ENCODE data around the gene FOXA3. TPM values are rescaled to one million over a fixed set of nuclear protein-coding genes. Genes with fewer than 3 reads are reported as not detected.
A peak's percentile ranks its signal among the peaks of the same experiment; 100 is the strongest.

The FOXA3 gene
- total RNA-seq, 4 donors from 2014 or later, result not detected

GRCh38 chr19:45876411-45877197, 12.5 kb downstream of the FOXA3 start:
- TF ChIP-seq POLR2AphosphoS5 (IDR thresholded peaks at IDR 0.05) (no peak), EP300 (IDR thresholded peaks at IDR 0.05) (no peak), POLR2A (IDR thresholded peaks at IDR 0.05; ENCODE audit: low read depth) (no peak)
- TF ChIP-seq, protein P1, sequence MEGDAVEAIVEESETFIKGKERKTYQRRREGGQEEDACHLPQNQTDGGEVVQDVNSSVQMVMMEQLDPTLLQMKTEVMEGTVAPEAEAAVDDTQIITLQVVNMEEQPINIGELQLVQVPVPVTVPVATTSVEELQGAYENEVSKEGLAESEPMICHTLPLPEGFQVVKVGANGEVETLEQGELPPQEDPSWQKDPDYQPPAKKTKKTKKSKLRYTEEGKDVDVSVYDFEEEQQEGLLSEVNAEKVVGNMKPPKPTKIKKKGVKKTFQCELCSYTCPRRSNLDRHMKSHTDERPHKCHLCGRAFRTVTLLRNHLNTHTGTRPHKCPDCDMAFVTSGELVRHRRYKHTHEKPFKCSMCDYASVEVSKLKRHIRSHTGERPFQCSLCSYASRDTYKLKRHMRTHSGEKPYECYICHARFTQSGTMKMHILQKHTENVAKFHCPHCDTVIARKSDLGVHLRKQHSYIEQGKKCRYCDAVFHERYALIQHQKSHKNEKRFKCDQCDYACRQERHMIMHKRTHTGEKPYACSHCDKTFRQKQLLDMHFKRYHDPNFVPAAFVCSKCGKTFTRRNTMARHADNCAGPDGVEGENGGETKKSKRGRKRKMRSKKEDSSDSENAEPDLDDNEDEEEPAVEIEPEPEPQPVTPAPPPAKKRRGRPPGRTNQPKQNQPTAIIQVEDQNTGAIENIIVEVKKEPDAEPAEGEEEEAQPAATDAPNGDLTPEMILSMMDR (IDR thresholded peaks at IDR 0.05), result no peak
- peak overlapping the region; percentile 53 to 61 (median 56) for H3K27ac ChIP-seq (replicated peaks in 1 of 4)
- H3K36me3 ChIP-seq, result peaks cover 0 to 6% (median 0%) of the 10 kb centered on the region in 4 donors
- H3K4me1 ChIP-seq, result peaks cover 9 to 15% (median 11%) of the 10 kb centered on the region in 4 donors
- H3K9me3 ChIP-seq, result no peaks in the 10 kb centered on the region
- intact Hi-C loops (cut with DNase I), result no loop called here
- H3K27me3 ChIP-seq, result peaks cover 0 to 10% (median 0%) of the 10 kb centered on the region in 4 donors
- 25% methylated on average over 17 of the region's 41 CpGs for WGBS
- H3K4me3 ChIP-seq, result peak overlapping the region; percentile 27 to 38 (median 34)
- DNase-seq (ENCODE audit: extremely low spot score), result no peak

DNA sequence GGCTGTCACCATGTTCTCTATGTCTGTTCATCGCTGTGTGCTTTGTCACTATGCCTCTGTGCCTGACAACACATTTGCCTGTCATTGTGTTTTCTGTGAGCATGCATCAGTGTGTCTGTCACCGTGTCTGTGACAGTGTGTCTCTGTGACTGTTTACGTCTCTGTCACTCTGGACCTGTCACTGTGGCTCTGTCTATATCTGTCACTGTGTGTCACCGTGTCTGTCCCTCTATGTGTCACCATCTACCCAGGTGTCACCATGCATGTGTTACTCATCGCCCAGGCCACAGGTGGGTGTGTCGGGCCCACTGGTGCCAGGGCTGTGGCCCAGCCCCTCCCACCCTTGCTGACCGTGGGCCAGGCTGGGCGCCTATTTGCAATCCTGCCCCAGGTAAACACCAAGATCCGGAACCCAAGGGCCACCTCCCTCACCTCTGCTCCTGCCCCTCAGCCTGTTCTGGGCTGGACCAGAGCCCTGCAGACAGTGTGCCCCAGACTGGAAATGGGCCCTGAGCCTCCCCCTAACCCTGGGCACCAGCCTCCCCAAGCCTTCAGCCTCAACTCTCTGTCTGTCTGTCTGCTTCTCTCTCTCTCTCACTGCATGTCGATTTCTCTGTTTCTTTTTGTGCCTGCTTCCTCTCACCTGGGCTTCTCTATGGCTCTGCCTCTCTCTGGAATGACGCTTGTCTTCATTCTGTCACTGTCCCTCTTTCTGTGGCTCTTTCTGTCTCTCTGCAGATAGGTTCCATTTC, 14.1 kb downstream of the FOXA3 start:
- Histone ChIP-seq H3K27me3 (peaks cover 0 to 10% (median 0%) of the 10 kb centered on the region in 4 donors), H3K4me1 (peaks cover 19 to 27% (median 25%) of the 10 kb centered on the region in 4 donors), H3K9me3 (no peaks in the 10 kb centered on the region), H3K4me3 (no peak overlapping the region), H3K36me3 (peaks cover 0 to 6% (median 0%) of the 10 kb centered on the region in 4 donors), H3K27ac (replicated peaks in 1 of 4) (no peak overlapping the region)
- no peak for DNase-seq (ENCODE audit: extremely low spot score)
- WGBS, result 88% methylated on average over 7 of the region's 11 CpGs
- no peak for TF ChIP-seq POLR2AphosphoS5 (IDR thresholded peaks at IDR 0.05)
- TF ChIP-seq POLR2A (IDR thresholded peaks at IDR 0.05; ENCODE audit: low read depth), result no peak
- no peak for TF ChIP-seq EP300 (IDR thresholded peaks at IDR 0.05)
- TF ChIP-seq, protein P1 (IDR thresholded peaks at IDR 0.05), result no peak
- intact Hi-C loops (cut with DNase I), result no loop called here

GRCh38 chr19:45879055-45879454, 14.9 kb downstream of the FOXA3 start:
- H3K27ac ChIP-seq (replicated peaks in 1 of 4), result no peak overlapping the region
- peaks cover 27 to 35% (median 33%) of the 10 kb centered on the region in 4 donors for H3K4me1 ChIP-seq
- peaks cover 0 to 11% (median 3%) of the 10 kb centered on the region in 4 donors for H3K36me3 ChIP-seq
- no peak for TF ChIP-seq POLR2AphosphoS5 (IDR thresholded peaks at IDR 0.05)
- TF ChIP-seq, protein P1 (IDR thresholded peaks at IDR 0.05), result no peak
- TF ChIP-seq EP300 (IDR thresholded peaks at IDR 0.05), result no peak
- TF ChIP-seq POLR2A (IDR thresholded peaks at IDR 0.05; ENCODE audit: low read depth), result no peak
- H3K9me3 ChIP-seq, result no peaks in the 10 kb centered on the region
- intact Hi-C loops (cut with DNase I), result no loop called here
- WGBS, result 75% methylated on average over 7 of the region's 8 CpGs
- H3K4me3 ChIP-seq, result no peak overlapping the region
- peaks cover 0 to 10% (median 0%) of the 10 kb centered on the region in 4 donors for H3K27me3 ChIP-seq
- DNase-seq (ENCODE audit: extremely low spot score), result no peak

GRCh38 chr19:45879971-45880370, 15.8 kb downstream of the FOXA3 start:
- Histone ChIP-seq H3K4me3 (no peak overlapping the region), H3K36me3 (peaks cover 0 to 18% (median 9%) of the 10 kb centered on the region in 4 donors), H3K27ac (replicated peaks in 1 of 4) (no peak overlapping the region), H3K9me3 (no peaks in the 10 kb centered on the region), H3K27me3 (peaks cover 0 to 10% (median 0%) of the 10 kb centered on the region in 4 donors), H3K4me1 (peaks cover 36 to 44% (median 42%) of the 10 kb centered on the region in 4 donors)
- 72% methylated on average over 2 of the region's 2 CpGs for WGBS
- TF ChIP-seq POLR2A (IDR thresholded peaks at IDR 0.05; ENCODE audit: low read depth) (no peak), EP300 (IDR thresholded peaks at IDR 0.05) (no peak), POLR2AphosphoS5 (IDR thresholded peaks at IDR 0.05) (no peak)
- TF ChIP-seq, protein P1 (IDR thresholded peaks at IDR 0.05), result no peak
- intact Hi-C loops (cut with DNase I), result loop anchor here (5.0 kb wide), 1 partner anchor 63 kb away; the partner anchor contains the start of gene RSPH6A
- DNase-seq (ENCODE audit: extremely low spot score), result no peak
